ENCODE results near the gene SKI.

- no peak for TF ChIP-seq SNRNP70 (optimal IDR thresholded peaks at IDR 0.05; ENCODE audit: low read depth, low read length)
- no peak for TF ChIP-seq ZNF76 (CRISPR knock-in tag; IDR thresholded peaks at IDR 0.05; ENCODE audit: borderline replicate concordance)
- TF ChIP-seq YBX1 (IDR thresholded peaks at IDR 0.05) = no peak
- no peak for TF ChIP-seq CTCF (IDR thresholded peaks at IDR 0.05 in 2 of 3, conservative IDR thresholded peaks at IDR 0.05 in 1 of 3; ENCODE audit: insufficient read depth in 2 of 3, low read depth in 1 of 3, low read length in 3 of 3)
These were observed 17.3 kb upstream of the SKI start for GRCh38 chr1:2210786-2211185.

Measured in K562 (cell line).